Activated CD4-positive, alpha-beta T cell treated with anti-CD3 and anti-CD28 coated beads, Interleukin-2, amount 10 ng/mL, durations not matched to agents 24 days and 14 days (primary cell): ENCODE measurements around the gene CNTNAP1. TPM values are rescaled to one million over a fixed set of nuclear protein-coding genes. Genes with fewer than 3 reads are reported as not detected.

Experiments used
- DNase-seq: peaks from one replicate; pipeline ENCODE4 v3.0.0; 2022
- H3K27ac Mint-ChIP-seq: one replicate; pipeline ENCODE4 v1.8.0; 2022; ENCODE audit warnings: mild to moderate bottlenecking, mixed read lengths
- H3K27me3 Mint-ChIP-seq: one replicate; pipeline ENCODE4 v1.8.0; 2022; ENCODE audit warnings: mixed read lengths
- H3K36me3 Mint-ChIP-seq: one replicate; pipeline ENCODE4 v1.8.0; 2022; ENCODE audit warnings: low read depth, mild to moderate bottlenecking, mixed read lengths
- H3K4me1 Mint-ChIP-seq: one replicate; pipeline ENCODE4 v1.8.0; 2021; ENCODE audit warnings: mixed read lengths
- H3K4me3 Mint-ChIP-seq: one replicate; pipeline ENCODE4 v1.8.0; 2022; ENCODE audit warnings: mild to moderate bottlenecking, moderate library complexity, mixed read lengths
- H3K9me3 Mint-ChIP-seq: one replicate; pipeline ENCODE4 v1.8.0; 2021; ENCODE audit warnings: mixed read lengths
- intact Hi-C: fragments of 100-400 bp; cut with micrococcal nuclease; formaldehyde crosslinking; loops from one replicate; pipeline ENCODE4 v1.15.1; 2023
- total RNA-seq: library from RNA; stranded (reverse); gene quantifications from 2 replicates; pipeline ENCODE4 v1.2.3, GENCODE V29; 2022

Gene CNTNAP1
- total RNA-seq, 1 donor from 2014 or later, result 3.0 TPM

GRCh38 chr17:42675348-42675964 is 6.9 kb upstream of the CNTNAP1 start:
- intact Hi-C loops, result loop anchor here (5.0 kb wide), 2 partner anchors 107 to 483 kb away; partner anchors contain the start of genes GHDC and WNK4
- Mint-ChIP-seq H3K4me1 (peaks cover 40% of the 10 kb centered on the region), H3K4me3 (no peak overlapping the region)

GRCh38 chr17:42675965-42676423 is 6.3 kb upstream of the CNTNAP1 start:
- Mint-ChIP-seq H3K4me1 (peaks cover 40% of the 10 kb centered on the region), H3K9me3 (no peaks in the 10 kb centered on the region), H3K36me3 (no peaks in the 10 kb centered on the region), H3K27me3 (peaks cover 39% of the 10 kb centered on the region), H3K27ac (peak overlapping the region; percentile 20), H3K4me3 (peak overlapping the region; percentile 81)
- DNase-seq, result peak; percentile 77
- intact Hi-C loops, result loop anchor here (2.0 to 5.0 kb wide), 4 partner anchors 17 to 484 kb away; partner anchors contain the start of genes EZH1, GHDC, TUBG2 and WNK4

More at GRCh38 chr17:42675348-42675964, 6.9 kb upstream of the CNTNAP1 start:
- H3K36me3 Mint-ChIP-seq, result no peaks in the 10 kb centered on the region
- no peaks in the 10 kb centered on the region for H3K9me3 Mint-ChIP-seq
- H3K27ac Mint-ChIP-seq, result no peak overlapping the region
- no peak for DNase-seq
- peaks cover 44% of the 10 kb centered on the region for H3K27me3 Mint-ChIP-seq

GRCh38 chr17:42676424-42677011 is 5.8 kb upstream of the CNTNAP1 start, which contains the start of gene PLEKHH3:
PLEKHH3 (minus strand) TSS chr17:42676994; CDS start chr17:42676563, 431 bp downstream.
- Mint-ChIP-seq H3K27ac (peak within 1 kb of the TSS; percentile 79), H3K36me3 (no peaks in the 10 kb centered on the region), H3K4me3 (peak within 1 kb of the TSS; percentile 81), H3K4me1 (peaks cover 41% of the 10 kb centered on the region), H3K9me3 (no peaks in the 10 kb centered on the region), H3K27me3 (peaks cover 38% of the 10 kb centered on the region)
- intact Hi-C loops, result loop anchor here (1.0 to 5.0 kb wide), 6 partner anchors 18 to 484 kb away; partner anchors contain the start of genes EZH1, GHDC, NAGLU and RETREG3
- no peak for DNase-seq

- Mint-ChIP-seq H3K27me3 (peaks cover 39% of the 10 kb centered on the region), H3K27ac (peak overlapping the region; percentile 79), H3K4me1 (peaks cover 46% of the 10 kb centered on the region), H3K9me3 (no peaks in the 10 kb centered on the region), H3K4me3 (peak overlapping the region; percentile 81), H3K36me3 (no peaks in the 10 kb centered on the region)
- intact Hi-C loops, result loop anchor here (1.0 to 5.0 kb wide), 6 partner anchors 18 to 485 kb away; partner anchors contain the start of genes EZH1, GHDC, NAGLU and RETREG3
- peak; percentile 99 for DNase-seq
Measured at GRCh38 chr17:42677012-42677857, 5.1 kb upstream of the CNTNAP1 start.

- Mint-ChIP-seq H3K27ac (peak overlapping the region; percentile 86), H3K36me3 (no peaks in the 10 kb centered on the region), H3K27me3 (peaks cover 36% of the 10 kb centered on the region), H3K4me1 (peaks cover 54% of the 10 kb centered on the region), H3K9me3 (no peaks in the 10 kb centered on the region), H3K4me3 (peak overlapping the region; percentile 81)
- intact Hi-C loops, result loop anchor here (1.0 to 5.0 kb wide), 7 partner anchors 8 to 486 kb away; partner anchors contain the start of genes EZH1, GHDC, NAGLU and RETREG3
- DNase-seq, result peak; percentile 95
Measured at GRCh38 chr17:42677921-42678781, 4.2 kb upstream of the CNTNAP1 start.

- peak overlapping the region; percentile 86 for H3K27ac Mint-ChIP-seq
- H3K4me1 Mint-ChIP-seq, result peaks cover 60% of the 10 kb centered on the region
- intact Hi-C loops, result loop anchor here (1.0 to 5.0 kb wide), 4 partner anchors 9 to 487 kb away; partner anchors contain the start of genes GHDC and WNK4
- H3K9me3 Mint-ChIP-seq, result no peaks in the 10 kb centered on the region
- DNase-seq, result peak; percentile 79
- H3K4me3 Mint-ChIP-seq, result peak overlapping the region; percentile 81
- no peaks in the 10 kb centered on the region for H3K36me3 Mint-ChIP-seq
- peaks cover 42% of the 10 kb centered on the region for H3K27me3 Mint-ChIP-seq
Measured at GRCh38 chr17:42678951-42679491, 3.3 kb upstream of the CNTNAP1 start.

GRCh38 chr17:42679492-42680330 is 2.6 kb upstream of the CNTNAP1 start:
- Mint-ChIP-seq H3K36me3 (no peaks in the 10 kb centered on the region), H3K9me3 (no peaks in the 10 kb centered on the region), H3K4me3 (peak overlapping the region; percentile 81), H3K27ac (peak overlapping the region; percentile 80), H3K27me3 (peaks cover 37% of the 10 kb centered on the region), H3K4me1 (peaks cover 55% of the 10 kb centered on the region)
- DNase-seq, result peak; percentile 94
- intact Hi-C loops, result loop anchor here (1.0 to 5.0 kb wide), 3 partner anchors 101 to 487 kb away; partner anchors contain the start of genes GHDC and WNK4

- H3K36me3 Mint-ChIP-seq, result no peaks in the 10 kb centered on the region
- peak; percentile 63 for DNase-seq
- H3K4me3 Mint-ChIP-seq, result peak overlapping the region; percentile 71
- H3K9me3 Mint-ChIP-seq, result no peaks in the 10 kb centered on the region
- intact Hi-C loops, result no loop called here
- H3K27ac Mint-ChIP-seq, result peak overlapping the region; percentile 65
- peaks cover 32% of the 10 kb centered on the region for H3K27me3 Mint-ChIP-seq
- H3K4me1 Mint-ChIP-seq, result peaks cover 53% of the 10 kb centered on the region
Measured at GRCh38 chr17:42680331-42680808, 2.0 kb upstream of the CNTNAP1 start.

GRCh38 chr17:42682722-42683403 is 532 bp downstream of the CNTNAP1 start:
- Mint-ChIP-seq H3K4me1 (peaks cover 43% of the 10 kb centered on the region), H3K36me3 (no peaks in the 10 kb centered on the region), H3K4me3 (peak overlapping the region; percentile 87), H3K27me3 (peaks cover 23% of the 10 kb centered on the region), H3K27ac (peak overlapping the region; percentile 74), H3K9me3 (no peaks in the 10 kb centered on the region)
- DNase-seq, result peak; percentile 79
- intact Hi-C loops, result no loop called here

GRCh38 chr17:42683407-42684034 is 1.2 kb downstream of the CNTNAP1 start:
- Mint-ChIP-seq H3K4me1 (peaks cover 39% of the 10 kb centered on the region), H3K36me3 (no peaks in the 10 kb centered on the region), H3K4me3 (peak overlapping the region; percentile 87), H3K9me3 (no peaks in the 10 kb centered on the region), H3K27me3 (peaks cover 23% of the 10 kb centered on the region), H3K27ac (no peak overlapping the region)
- DNase-seq, result no peak
- intact Hi-C loops, result no loop called here
